Ureter (tissue), 1 donor: ENCODE data around the gene AK8. TPM values are rescaled to one million over a fixed set of nuclear protein-coding genes. Genes with fewer than 3 reads are reported as not detected.
A peak's percentile ranks its signal among the peaks of the same experiment; 100 is the strongest.
"Not testable (repeated sequence)": the region's sequence is repeated elsewhere in the genome, so short reads cannot be mapped to it uniquely, and the experiment has no call there.

Source experiments
- DNase-seq: peaks from one replicate; pipeline ENCODE4 v3.0.0-alpha.2; 2020; ENCODE audit warnings: low spot score
- total RNA-seq: library from RNA; stranded (reverse); gene quantifications from one replicate; pipeline ENCODE4 v1.2.4, GENCODE V29; 2023
- donor health status: DM: yes; HTN: yes; CAD: no.

The AK8 gene
- total RNA-seq, 1 donor from 2014 or later = 1.7 TPM

DNA sequence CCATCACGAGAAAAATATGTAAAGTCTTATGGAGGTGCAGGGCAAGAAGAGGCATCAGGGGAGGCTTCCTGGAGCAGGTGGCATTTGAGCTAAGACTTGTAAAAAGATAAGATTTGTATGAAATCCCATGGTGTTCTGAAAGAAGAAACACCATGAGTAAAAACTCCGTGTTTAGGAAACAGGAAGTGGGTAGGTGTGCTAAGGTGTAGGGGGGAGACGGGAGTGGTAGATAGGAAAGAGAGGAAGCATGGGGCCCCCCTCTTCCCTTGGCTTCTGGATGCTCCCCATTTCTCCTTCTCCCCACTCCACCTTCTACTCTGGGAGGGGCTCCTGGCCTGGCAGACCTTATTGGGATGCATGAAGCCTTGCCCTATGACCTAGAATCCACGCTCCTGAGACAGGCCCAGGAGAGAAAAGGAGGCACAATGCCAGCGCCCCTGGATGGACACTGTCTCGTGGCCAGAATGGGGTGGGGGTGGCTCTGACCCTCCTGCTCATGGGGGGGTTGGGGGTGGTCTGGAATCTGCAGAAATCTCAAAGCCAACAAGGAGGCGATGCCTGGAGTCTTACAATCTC is 104.2 kb downstream of the AK8 start:
- no peak for DNase-seq

DNA sequence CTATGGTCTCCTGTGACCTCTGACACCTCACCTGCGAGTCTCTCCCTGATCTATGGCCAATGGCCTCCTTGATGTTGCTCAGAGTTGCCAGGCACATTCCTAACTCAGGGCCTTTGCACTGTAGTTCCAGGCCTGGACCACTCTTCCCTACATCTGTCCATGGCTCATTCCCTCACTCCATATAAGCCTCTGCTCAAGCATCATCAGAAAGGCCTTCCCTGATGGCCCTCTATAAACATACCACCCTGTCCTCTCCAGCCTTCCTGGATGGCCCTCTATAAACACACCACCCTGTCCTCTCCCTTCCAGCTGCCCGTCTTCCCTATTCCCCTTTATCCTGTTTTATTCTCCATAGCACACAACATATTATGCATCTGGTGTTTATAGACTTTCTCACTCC is 105.0 kb downstream of the AK8 start:
- DNase-seq = no peak

GRCh38 chr9:132771752-132772151 is 106.3 kb downstream of the AK8 start:
- DNase-seq = not testable (repeated sequence)

DNA sequence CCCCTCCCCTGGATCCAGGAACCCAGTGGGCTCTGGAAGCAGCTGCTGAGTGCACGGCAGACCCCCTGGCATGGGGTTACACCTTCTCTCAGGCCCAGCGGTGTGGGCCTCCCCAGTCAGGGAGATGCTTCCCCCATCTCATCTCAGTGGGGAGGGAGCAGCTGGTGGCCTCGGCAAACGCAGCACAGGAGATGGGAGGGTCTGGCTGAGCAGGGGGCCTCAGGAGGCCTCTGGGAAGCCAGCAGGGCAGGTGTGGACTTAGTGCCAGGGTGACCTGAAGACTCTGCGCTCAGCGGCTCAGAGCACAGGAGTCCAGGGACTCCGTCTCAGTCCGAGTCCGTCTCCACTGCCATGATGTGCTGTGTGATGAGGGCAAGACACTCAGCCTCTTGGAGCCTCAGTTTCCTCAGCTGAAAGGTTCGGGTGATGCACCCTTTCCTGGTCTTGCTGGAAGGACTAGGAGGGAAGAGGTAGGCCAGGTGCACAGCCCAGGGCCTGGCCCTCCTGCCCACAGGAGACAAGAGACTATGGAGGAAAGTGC is 107.2 kb downstream of the AK8 start:
- DNase-seq = no peak

- peak; percentile 83 for DNase-seq
Observed at GRCh38 chr9:132769906-132770769, 107.9 kb downstream of the AK8 start.

DNA sequence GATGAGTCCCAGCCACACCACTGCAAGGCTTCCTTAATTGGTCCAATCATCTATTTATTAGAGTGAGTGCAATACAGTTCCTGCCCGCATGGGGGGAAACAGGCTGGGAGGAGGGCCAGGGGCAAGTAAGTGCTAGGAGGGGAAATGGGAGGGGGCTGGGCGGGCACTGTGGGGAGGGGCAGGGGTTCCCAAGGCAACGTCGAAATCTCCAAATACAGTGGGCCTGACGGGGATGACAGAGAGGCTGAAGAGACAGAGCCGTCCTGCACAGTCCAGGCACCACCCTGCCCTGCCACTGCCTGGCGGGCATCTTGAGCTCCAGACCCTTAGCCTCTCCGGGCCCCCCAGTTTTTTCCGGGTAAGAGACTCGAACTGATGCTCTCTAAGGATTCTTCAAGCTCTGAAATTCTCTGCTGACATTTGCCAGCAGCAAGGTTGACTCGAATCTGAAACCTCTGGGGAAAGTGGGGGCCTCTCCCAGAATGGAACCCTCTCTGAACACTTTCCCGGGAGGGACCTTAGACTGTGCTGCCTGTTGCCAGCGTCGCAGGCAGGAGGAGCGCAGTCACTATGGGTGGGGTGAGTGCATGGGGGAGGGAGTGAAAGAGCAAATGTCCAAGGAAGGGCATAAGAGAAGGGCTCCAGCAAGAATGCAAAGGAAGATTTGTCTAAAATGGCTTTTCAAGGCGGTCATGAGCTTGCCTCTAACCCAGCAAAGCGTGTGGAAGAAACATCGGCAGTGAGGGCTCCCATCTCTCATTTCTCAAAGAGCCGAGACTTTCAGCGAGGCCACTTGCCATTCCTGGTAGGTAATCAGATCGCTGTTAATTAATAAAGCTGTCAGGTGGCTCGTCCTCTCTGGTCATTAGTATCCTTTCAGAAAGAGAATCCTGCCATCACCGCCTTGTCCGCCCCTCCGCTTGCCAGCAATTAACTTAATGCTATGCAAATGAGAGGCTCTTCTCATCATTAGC is 108.9 kb downstream of the AK8 start:
- peak; percentile 81 for DNase-seq

GRCh38 chr9:132763574-132763973 is 114.5 kb downstream of the AK8 start:
- no peak for DNase-seq

DNA sequence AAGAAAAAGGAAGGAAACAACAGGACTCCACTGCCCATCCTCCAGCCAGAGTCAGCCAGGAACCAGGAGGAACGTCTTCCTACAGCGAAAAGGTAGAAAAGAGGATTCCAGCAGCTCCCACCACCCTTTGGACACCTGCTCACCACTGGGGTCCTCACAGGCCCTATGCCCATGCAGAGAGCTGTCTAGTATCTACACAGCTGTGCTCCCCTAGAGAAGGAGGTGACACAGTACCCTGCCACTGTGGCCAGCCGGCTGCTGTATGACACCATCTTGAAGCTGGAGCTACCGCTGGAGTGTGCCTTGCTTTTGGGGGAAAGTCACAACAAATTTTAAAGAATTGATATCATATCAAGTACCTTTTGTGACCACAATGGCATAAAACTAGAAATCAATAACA is 115.2 kb downstream of the AK8 start:
- DNase-seq = no peak

DNA sequence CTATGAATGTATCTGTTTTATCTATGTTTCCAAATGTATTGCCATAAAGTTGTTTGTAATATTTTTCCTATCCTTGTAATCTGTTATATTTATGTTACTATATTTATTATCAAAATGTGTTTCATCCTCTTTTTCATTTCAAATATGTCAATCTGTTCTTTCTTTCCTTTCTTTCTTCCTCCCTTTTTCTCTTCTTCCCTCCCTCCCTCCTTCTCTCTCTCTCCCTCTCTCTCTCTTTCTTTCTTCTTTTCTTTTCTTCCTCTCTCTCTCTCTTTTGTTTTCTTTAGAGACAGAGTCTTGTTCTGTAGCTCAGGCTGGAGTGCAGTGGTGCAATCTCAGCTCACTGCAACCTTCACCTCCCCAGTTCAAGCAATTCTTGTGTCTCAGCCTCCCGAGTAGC is 116.5 kb downstream of the AK8 start:
- DNase-seq = no peak

DNA sequence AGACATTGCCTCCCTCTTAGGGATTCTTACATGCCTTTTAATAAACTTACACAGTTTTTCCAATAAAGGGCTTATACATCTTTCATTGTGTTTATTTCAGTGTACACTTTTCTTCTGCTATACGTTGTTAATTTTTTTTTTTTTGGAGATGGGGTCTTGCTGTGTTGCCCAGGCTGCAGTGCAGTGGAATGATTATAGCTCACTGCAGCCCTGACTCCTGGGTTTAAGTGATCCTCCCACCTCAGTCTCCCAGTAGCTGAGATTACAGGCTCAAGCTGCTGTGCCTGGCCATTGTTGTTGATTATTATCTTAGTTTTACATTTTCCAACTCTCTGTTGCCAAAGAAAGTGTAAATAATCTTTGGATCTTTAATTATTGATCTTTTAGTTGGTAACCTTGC is 118.0 kb downstream of the AK8 start:
- no peak for DNase-seq

DNA sequence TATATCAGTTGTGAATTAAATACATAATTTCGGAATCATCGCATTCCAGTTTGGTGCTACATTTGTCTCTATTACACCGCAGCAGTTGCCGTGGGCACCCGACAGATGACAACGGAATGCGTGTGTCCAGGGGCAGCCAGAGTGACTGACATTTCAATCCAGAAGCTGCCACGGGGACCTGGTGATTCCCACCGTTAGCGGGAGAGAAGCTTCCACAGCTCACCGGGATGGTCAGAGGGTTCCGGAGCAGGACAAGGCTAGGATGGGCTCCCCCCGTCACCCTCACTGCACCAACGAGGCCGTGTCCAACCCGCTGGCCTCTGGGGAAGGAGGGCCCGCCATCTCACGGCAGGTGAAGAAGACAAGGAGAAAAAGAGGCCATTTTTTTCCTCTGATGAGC is 121.1 kb downstream of the AK8 start:
- no peak for DNase-seq

DNA sequence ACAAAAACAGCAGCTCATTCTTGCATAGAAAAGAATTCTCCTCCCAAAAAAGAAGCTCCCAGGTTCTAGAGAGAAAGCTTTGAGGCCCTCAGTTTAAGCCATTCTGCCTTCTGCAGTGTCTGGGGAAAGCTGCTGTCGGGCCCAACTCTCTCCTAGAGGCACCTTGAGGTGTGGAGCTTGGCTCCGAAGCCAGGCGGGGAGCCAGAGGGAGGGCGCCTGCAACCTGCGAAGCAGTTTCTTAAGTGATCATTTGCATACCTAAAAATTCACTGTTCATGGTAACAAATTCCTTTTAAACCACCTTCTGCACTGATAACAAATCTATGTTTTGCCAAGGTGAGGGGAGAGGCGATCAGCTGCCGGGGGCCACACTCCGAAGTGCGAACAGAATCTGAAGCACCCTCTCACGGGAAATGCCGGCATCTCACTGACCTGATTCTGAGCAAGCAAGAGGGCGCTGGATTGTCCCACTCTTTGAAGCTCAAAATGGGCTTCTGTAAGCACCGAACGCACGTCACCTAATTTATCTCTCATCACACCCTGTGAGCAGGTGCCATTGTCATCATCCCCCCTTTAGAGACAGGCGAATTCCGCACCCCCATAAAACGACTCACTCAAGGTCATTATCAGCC is 121.8 kb downstream of the AK8 start:
- no peak for DNase-seq

GRCh38 chr9:132755096-132755495 is 123.0 kb downstream of the AK8 start:
- DNase-seq = no peak

DNA sequence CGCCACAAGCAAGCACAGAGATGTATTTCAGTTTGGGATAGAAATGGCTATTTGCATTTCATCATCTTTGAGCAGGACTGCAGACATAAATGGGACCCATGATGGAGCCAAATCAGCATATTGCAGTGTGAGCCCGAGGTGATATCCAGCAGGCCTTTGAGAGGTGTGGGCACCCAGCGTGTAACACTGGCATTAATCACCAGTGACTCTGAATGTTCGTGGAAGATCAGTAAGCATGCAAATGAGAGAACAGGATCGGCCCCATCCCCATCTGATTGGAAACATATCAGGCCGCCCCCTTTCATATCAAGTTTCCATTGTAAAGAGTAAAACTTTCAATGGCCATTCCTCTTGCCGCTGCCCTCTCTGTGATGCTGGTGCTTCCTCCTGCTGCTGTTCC is 123.8 kb downstream of the AK8 start:
- no peak for DNase-seq

- no peak for DNase-seq
Observed at GRCh38 chr9:132753593-132753880, 124.5 kb downstream of the AK8 start.

- DNase-seq = no peak
Observed at GRCh38 chr9:132752877-132753592, 125.0 kb downstream of the AK8 start.

GRCh38 chr9:132750668-132751067 is 127.4 kb downstream of the AK8 start:
- DNase-seq = no peak

- no peak for DNase-seq
Observed at GRCh38 chr9:132749306-132749705, 128.8 kb downstream of the AK8 start.

GRCh38 chr9:132748450-132748849 is 129.6 kb downstream of the AK8 start:
- no peak for DNase-seq

- no peak for DNase-seq
Observed at GRCh38 chr9:132745756-132746709, 132.1 kb downstream of the AK8 start.
